Neural cell (in vitro differentiated cells): Measurements from ENCODE around the gene TSTD1. TPM values are rescaled to one million over a fixed set of nuclear protein-coding genes. Genes with fewer than 3 reads are reported as not detected.
"Not testable (repeated sequence)": the region's sequence is repeated elsewhere in the genome, so short reads cannot be mapped to it uniquely, and the experiment has no call there.

Experiments used
- H2AFZ ChIP-seq: fragments of 200-600, 300-800 bp; sonication (generic), shearing (Covaris generic); 2 replicates; pipeline ENCODE4 v1.6.0; 2014; ENCODE audit warnings: low read depth, mild to moderate bottlenecking, antibody characterized with exemption, low read length, moderate library complexity
- H3F3A ChIP-seq: fragments of 200-600 bp; shearing (Covaris generic); 2 replicates; pipeline ENCODE4 v1.6.1; 2016; ENCODE audit warnings: mild to moderate bottlenecking, moderate library complexity, mixed read lengths, antibody characterized with exemption, low read length; ENCODE audit not compliant: insufficient read depth, poor library complexity, severe bottlenecking
- H3K27ac ChIP-seq: fragments of 200-600, 300-800 bp; sonication (generic), shearing (Covaris generic); 2 replicates; pipeline ENCODE4 v1.5.1; 2014; ENCODE audit warnings: mild to moderate bottlenecking, low read length, moderate library complexity
- H3K27me3 ChIP-seq: fragments of 300-800, 200-600 bp; sonication (generic), shearing (Covaris generic); 2 replicates; pipeline ENCODE4 v1.6.0; 2014; ENCODE audit warnings: mild to moderate bottlenecking, low read depth, low read length, moderate library complexity; ENCODE audit not compliant: insufficient read depth
- H3K36me3 ChIP-seq: fragments of 300-800, 200-600 bp; sonication (generic), shearing (Covaris generic); 2 replicates; pipeline ENCODE4 v1.5.1; 2014; ENCODE audit warnings: mild to moderate bottlenecking, antibody characterized with exemption, low read length, moderate library complexity; ENCODE audit not compliant: insufficient read depth
- H3K4me2 ChIP-seq: fragments of 300-800, 200-600 bp; sonication (generic), shearing (Covaris generic); 2 replicates; pipeline ENCODE4 v1.6.0; 2014; ENCODE audit warnings: mild to moderate bottlenecking, low read length
- H3K4me3 ChIP-seq: fragments of 300-800, 200-600 bp; sonication (generic), shearing (Covaris generic); 2 replicates; pipeline ENCODE4 v1.5.1; 2014; ENCODE audit warnings: mild to moderate bottlenecking, low read length, moderate library complexity
- H3K79me2 ChIP-seq: fragments of 200-600 bp; shearing (Covaris generic); replicated peaks from 2 replicates; pipeline ENCODE4 v1.6.0; 2014; ENCODE audit warnings: mild to moderate bottlenecking, low read length, moderate library complexity; ENCODE audit not compliant: insufficient read depth
- H3K9ac ChIP-seq: fragments of 300-800, 200-600 bp; sonication (generic), shearing (Covaris generic); 2 replicates; pipeline ENCODE4 v1.6.1; 2016; ENCODE audit warnings: mild to moderate bottlenecking, low read length, mixed read lengths
- H3K9me2 ChIP-seq: fragments of 200-600 bp; shearing (Covaris generic); 2 replicates; pipeline ENCODE4 v1.6.1; 2016; ENCODE audit warnings: mild to moderate bottlenecking, low read length, mixed read lengths; ENCODE audit not compliant: insufficient read depth
- H3K9me3 ChIP-seq: fragments of 200-600, 300-800 bp; sonication (generic), shearing (Covaris generic); 2 replicates; pipeline ENCODE4 v1.6.1; 2016; ENCODE audit warnings: mild to moderate bottlenecking, mixed run types, low read length, moderate library complexity, mixed read lengths
- H4K20me1 ChIP-seq: fragments of 200-600 bp; shearing (Covaris generic); 2 replicates; pipeline ENCODE4 v1.6.1; 2016; ENCODE audit warnings: mild to moderate bottlenecking, mixed run types; ENCODE audit not compliant: insufficient read depth
- CTCF ChIP-seq: fragments of 450-650 bp; IDR thresholded peaks from 2 replicates; pipeline ENCODE4 v1.5.1; 2014; ENCODE audit warnings: antibody characterized with exemption, mild to moderate bottlenecking, moderate library complexity; ENCODE audit not compliant: poor library complexity, severe bottlenecking
- EP300 ChIP-seq: fragments of 450-650 bp; conservative IDR thresholded peaks from 2 replicates; pipeline ENCODE4 v1.6.1; 2014; ENCODE audit warnings: antibody characterized with exemption, mild to moderate bottlenecking, moderate library complexity; ENCODE audit not compliant: poor library complexity, severe bottlenecking
- EZH2 ChIP-seq: fragments of 200-600, 300-800 bp; shearing (Covaris generic), sonication (generic); IDR thresholded peaks from 2 replicates; pipeline ENCODE4 v1.6.1; 2014; ENCODE audit warnings: antibody characterized with exemption, low read length, borderline replicate concordance, mild to moderate bottlenecking; ENCODE audit not compliant: insufficient read depth, poor library complexity, severe bottlenecking
- MXI1 ChIP-seq: fragments of 450-650 bp; conservative IDR thresholded peaks from 2 replicates; pipeline ENCODE4 v1.6.1; 2014; ENCODE audit warnings: antibody characterized with exemption, mild to moderate bottlenecking; ENCODE audit not compliant: poor library complexity, severe bottlenecking
- POLR2AphosphoS5 ChIP-seq: IDR thresholded peaks from 2 replicates; pipeline ENCODE4 v1.6.1; 2012
- RAD21 ChIP-seq: fragments of 450-650 bp; conservative IDR thresholded peaks from 2 replicates; pipeline ENCODE4 v1.6.1; 2014; ENCODE audit warnings: antibody characterized with exemption, mild to moderate bottlenecking, moderate library complexity
- REST ChIP-seq: IDR thresholded peaks from 2 replicates; pipeline ENCODE4 v1.6.1; 2012; ENCODE audit warnings: borderline replicate concordance
- SMC3 ChIP-seq: fragments of 450-650 bp; conservative IDR thresholded peaks from 2 replicates; pipeline ENCODE4 v1.6.1; 2014; ENCODE audit warnings: antibody characterized with exemption, mild to moderate bottlenecking, moderate library complexity; ENCODE audit not compliant: poor library complexity
- TAF1 ChIP-seq: IDR thresholded peaks from 2 replicates; pipeline ENCODE4 v1.6.1; 2012; ENCODE audit warnings: low read depth
- polyA plus RNA-seq: library from polyadenylated mRNA; depleted of rRNA; stranded (reverse); fragments of >200 nt; gene quantifications from 2 replicates; pipeline ENCODE4 v1.2.3, GENCODE V29; 2014

Gene TSTD1
- polyA plus RNA-seq, 1 donor from 2014 or later = 63.5 TPM

- no peak overlapping the region for H3K9ac ChIP-seq
- no peaks in the 10 kb centered on the region for H3K36me3 ChIP-seq
- no peaks in the 10 kb centered on the region for H3K9me2 ChIP-seq
- TF ChIP-seq TAF1 (no peak), REST (no peak), RAD21 (no peak), CTCF (no peak), POLR2AphosphoS5 (no peak), MXI1 (no peak), EP300 (no peak), SMC3 (no peak), EZH2 (no peak)
- no peak overlapping the region for H3K27ac ChIP-seq
- no peaks in the 10 kb centered on the region for H3K79me2 ChIP-seq
- peak overlapping the region; percentile 71 for H3K4me3 ChIP-seq
- H4K20me1 ChIP-seq = no peaks in the 10 kb centered on the region
- H2AFZ ChIP-seq = no peak overlapping the region
- peaks cover 28% of the 10 kb centered on the region for H3K27me3 ChIP-seq
- H3F3A ChIP-seq = no peaks in the 10 kb centered on the region
- peak overlapping the region; percentile 43 for H3K4me2 ChIP-seq
- H3K9me3 ChIP-seq = no peaks in the 10 kb centered on the region
Observed at GRCh38 chr1:161019751-161020495, 18.8 kb downstream of the TSTD1 start.

- H3K27ac ChIP-seq, H3K79me2 ChIP-seq: not testable (repeated sequence)
Observed at GRCh38 chr1:161019111-161019660, 19.6 kb downstream of the TSTD1 start.

GRCh38 chr1:161018631-161018930 is 20.2 kb downstream of the TSTD1 start:
- no peak overlapping the region for H3K4me2 ChIP-seq
- H3K27ac ChIP-seq = no peak overlapping the region
- H3K9me3 ChIP-seq = no peaks in the 10 kb centered on the region
- H3K4me3 ChIP-seq = no peak overlapping the region
- H3K9me2 ChIP-seq = no peaks in the 10 kb centered on the region
- TF ChIP-seq MXI1 (no peak), TAF1 (no peak), EP300 (no peak), SMC3 (no peak), RAD21 (no peak), CTCF (no peak), REST (no peak), EZH2 (no peak), POLR2AphosphoS5 (no peak)
- H3K9ac ChIP-seq = no peak overlapping the region
- no peaks in the 10 kb centered on the region for H3F3A ChIP-seq
- H4K20me1 ChIP-seq = no peaks in the 10 kb centered on the region
- H3K27me3 ChIP-seq = peaks cover 28% of the 10 kb centered on the region
- no peaks in the 10 kb centered on the region for H3K36me3 ChIP-seq
- H3K79me2 ChIP-seq = no peaks in the 10 kb centered on the region
- no peak overlapping the region for H2AFZ ChIP-seq

More at GRCh38 chr1:161019111-161019660, 19.6 kb downstream of the TSTD1 start:
- not testable (repeated sequence) for H4K20me1 ChIP-seq, H3K9ac ChIP-seq, H3F3A ChIP-seq, H3K36me3 ChIP-seq, H3K4me3 ChIP-seq, H3K4me2 ChIP-seq, H2AFZ ChIP-seq, H3K9me2 ChIP-seq, H3K9me3 ChIP-seq
- H3K27me3 ChIP-seq = peaks cover 28% of the 10 kb centered on the region
